HG03064 (cell line): ENCODE results near the gene ERCC3.
"Not testable (repeated sequence)": the region's sequence is repeated elsewhere in the genome, so short reads cannot be mapped to it uniquely, and the experiment has no call there.

Experiments used
- ATAC-seq: cut with Tn5 transposase; IDR thresholded peaks from one replicate; pipeline ENCODE4 v1.9.1; 2021; ENCODE audit warnings: low read depth; ENCODE audit not compliant: unreplicated experiment

Gene ERCC3

DNA sequence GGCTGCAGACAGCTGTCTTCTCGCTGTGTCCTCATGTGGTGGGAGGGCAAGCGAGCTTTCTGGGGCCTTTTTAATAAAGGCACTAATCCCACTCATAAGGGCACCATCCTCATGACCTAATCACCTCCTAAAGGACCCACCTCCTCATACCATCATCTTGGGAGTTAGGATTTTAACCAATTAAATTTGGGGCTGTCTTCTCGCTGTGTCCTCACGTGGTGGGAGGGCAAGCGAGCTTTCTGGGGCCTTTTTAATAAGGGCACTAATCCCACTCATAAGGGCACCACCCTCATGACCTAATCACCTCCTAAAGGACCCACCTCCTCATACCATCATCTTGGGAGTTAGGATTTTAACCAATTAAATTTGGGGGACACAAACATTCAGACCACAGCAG, 66.7 kb downstream of the ERCC3 start:
- ATAC-seq, result not testable (repeated sequence)

DNA sequence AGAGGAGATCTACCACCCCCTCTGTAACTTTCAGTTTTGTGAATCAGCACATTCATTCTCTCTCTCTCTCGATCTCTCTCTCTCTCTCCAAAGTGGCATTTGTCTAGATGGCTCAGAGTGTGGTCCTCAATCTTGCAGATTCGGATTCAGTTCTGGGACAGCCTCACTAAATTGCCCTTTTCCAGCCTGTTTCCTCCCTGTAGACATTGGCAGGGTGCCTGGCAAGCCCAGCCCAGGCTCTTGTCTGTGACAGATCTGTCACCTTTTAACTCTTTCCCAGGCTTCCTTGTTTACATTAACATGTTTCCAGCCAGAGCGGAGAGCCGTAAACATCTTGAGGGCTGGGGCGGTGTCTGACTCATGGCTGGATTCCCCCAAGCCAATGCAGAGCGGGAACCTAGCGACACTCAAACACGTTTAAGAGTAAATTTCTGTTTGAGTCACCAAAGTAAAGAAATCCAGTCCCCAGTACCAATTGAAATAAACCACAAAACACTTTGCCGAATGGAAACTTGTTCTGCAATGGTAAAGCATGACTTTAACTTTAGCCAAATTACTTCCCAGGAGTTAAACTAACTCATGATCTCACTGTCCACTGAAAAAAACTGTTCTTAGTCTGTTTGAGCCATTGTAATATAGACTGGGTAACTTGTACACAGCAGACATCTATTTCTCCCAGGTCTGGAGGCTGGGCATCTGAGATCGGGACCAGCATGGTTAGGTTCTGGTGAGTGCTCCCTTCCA, 67.3 kb downstream of the ERCC3 start:
- no peak for ATAC-seq

DNA sequence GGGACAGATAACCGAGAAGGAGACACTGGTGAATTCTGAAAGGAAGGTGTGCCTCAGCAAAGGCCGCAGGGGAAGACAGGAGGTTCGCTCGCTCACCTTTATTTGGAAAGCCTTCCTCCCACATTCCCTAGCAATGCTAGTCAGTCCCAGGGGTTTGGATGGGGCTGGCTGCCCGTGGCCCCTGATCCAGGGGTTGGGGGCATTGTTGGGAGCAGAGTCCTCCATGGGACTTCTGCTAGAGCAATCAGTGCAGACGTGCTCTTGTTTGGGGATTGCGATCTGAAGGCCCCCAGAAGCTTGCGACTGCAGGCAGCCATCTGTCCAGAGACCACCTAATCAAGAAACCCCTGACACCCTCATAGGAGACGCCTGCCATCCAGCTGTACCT, 67.8 kb downstream of the ERCC3 start:
- no peak for ATAC-seq

DNA sequence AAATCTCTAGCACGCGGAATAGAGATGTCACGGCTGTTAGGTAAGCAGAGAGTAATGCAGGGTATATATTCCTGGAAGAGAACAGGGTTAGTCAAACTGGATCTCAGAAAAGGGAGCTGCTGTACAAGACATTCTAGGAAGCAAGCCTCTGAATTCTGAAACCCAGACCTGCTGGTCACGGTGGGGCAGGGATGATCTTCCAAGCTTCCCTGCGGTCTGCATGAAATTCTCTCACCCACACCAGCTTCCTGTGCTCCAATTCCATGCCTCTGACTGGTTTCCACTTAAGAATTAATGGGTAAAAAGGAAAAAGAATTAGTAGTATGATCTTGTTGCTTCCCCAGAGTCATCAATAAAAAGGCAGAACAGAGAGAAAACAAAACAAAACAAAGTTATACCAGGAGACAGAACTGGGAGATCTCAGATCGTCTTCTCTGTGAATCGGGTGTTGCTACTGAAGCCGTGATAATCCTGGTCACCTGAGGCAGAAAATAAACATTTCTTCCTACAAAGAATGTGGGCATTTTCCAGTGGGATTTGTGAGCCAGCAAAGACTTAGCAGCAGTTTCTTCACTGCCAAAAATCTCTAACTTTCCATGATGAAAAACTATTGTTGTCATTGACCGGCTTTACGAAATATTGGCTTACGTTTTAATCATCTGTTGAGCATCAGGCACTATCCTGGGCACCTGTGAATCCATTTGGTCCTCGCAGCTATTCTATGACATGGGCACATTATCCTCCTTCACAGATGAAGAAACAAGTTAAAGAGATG, 68.6 kb downstream of the ERCC3 start:
- no peak for ATAC-seq

- not testable (repeated sequence) for ATAC-seq
These were observed 69.8 kb downstream of the ERCC3 start for GRCh38 chr2:127224135-127224534.

- no peak for ATAC-seq
These were observed 73.0 kb downstream of the ERCC3 start for GRCh38 chr2:127220768-127221527.

- ATAC-seq, result no peak
These were observed 73.7 kb downstream of the ERCC3 start, which contains the start of gene CYP27C1 for GRCh38 chr2:127220102-127220767. Gene CYP27C1, minus strand, starts transcription at chr2:127220299. Its CDS starts 29 bp downstream, at chr2:127220270.

DNA sequence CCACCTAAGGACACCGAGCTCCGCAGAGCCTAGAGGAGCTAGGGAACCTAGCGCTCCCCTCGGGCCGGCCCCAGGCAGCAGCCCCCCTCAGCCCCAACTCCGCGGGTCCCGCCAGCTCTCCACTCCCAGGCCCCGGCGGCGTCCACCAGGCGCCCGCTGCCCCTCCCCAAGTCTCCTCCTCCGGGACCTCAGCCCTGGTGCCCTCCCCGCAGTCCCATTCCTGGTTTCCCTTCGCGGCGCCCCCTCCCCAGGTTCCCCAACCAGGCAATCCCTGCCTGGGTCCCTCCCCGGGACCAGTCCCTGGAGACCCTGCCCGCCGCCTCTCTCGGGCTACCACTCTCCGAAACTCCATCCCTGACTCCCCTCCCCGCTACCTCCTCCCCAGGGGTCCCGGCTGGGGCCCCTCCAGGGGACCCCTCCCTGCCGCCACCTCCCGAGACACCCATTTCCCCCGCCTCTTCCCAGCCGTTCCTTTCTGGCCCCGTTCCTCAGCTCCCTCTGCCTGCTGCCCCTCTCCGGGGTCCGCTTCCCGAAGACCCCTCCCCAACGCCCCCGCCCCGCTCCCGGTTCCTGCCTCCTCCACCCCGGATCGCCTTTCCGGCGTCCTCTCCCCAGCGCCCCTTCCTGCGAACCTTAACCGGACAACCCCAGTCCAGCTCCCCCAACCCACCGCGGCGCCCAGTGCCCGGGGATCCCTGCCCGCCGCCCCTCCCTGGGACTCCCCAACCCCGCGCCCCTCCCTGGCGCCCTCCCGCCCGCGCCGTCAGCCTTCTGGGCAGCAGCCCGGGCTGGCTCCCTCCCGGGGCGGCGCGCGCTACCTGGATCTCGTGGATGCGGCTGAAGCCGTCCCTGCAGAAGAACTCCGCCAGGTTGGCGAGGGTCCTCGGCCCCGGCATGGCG, 74.5 kb downstream of the ERCC3 start:
- ATAC-seq, result no peak

DNA sequence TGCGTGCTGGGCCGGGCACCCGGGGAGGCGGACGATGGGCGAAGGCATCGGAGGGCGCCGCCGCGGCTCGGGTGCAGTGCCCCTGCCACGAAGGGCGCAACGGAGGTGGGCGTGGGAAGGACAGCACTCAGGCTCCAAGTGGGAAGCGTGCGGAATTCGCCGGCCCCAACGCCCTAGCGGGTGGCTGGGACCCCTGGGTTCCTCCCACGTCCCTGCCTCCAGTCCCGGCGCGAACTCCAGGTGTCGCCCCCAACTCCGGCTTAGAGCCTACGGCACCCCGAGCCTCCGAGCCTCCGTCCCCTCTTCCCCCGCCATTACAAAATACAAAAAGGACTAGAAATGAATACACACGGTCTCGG, 75.2 kb downstream of the ERCC3 start:
- ATAC-seq, result no peak

DNA sequence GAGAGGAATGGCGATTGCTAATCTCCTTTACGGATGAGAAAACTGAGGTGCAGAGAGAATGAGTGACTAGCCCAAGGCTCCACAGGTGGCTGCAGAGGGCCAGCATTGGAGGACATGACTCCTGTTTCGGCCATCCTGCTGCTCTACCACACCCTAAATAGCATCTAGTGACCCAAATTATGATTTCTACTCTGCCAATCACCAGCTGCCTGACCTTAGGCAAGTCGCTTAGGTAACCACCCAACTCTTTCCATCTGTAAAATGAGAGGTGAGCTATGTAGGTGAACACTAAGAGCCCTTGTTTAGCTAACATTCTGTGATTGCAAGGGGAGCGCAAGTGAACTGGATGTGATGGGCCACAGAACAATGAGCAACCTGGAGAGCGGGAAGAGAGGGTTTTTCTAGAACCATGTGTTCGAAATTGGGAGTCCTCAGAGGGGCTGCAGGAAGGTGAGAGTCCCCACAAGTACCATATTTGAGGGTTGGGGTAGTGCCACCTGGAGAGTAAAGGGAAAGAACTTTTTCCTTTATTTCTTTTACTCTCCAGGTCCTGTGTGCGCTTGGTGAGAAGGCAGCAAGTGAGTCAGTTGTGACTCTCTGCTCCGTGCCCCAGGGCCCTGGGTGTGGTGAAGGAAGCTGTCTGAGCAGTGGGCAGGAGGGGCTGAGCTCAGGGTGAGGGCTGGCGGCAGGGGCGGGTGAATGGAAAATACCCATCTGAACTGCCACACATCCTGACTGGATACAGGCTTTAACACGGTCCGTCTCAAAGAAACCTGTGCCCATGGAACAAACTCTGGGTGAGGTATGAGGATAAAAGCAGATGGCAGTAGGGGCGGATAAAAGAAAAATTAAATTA, 76.2 kb downstream of the ERCC3 start:
- ATAC-seq, result no peak

- ATAC-seq, result no peak
These were observed 77.4 kb downstream of the ERCC3 start for GRCh38 chr2:127216593-127216992.

GRCh38 chr2:127216095-127216494, 77.8 kb downstream of the ERCC3 start:
- ATAC-seq, result no peak

GRCh38 chr2:127214201-127214600, 79.7 kb downstream of the ERCC3 start:
- not testable (repeated sequence) for ATAC-seq

DNA sequence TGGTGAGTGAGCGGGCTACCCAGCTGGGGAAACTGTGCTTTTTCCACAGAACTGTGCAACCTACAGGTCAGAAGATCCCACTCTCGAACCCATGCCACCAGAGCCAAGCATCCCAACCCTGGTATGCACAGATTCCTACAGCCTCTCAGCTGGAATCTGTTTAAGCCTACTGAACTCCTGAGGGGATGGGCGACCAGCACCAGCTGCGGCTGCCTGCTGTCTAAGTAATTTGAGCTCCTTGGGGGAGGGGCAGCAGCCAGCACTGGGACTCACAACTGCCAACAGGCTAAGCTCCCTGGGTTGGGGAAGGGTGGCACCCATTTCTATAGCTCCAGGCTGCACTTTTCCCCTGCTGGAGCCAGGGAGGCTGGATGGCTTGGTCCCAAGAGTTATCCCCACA, 85.6 kb downstream of the ERCC3 start:
- ATAC-seq, result no peak
